Bronchial epithelial cell (primary cell): ENCODE results near the gene BBS4. TPM values are rescaled to one million over a fixed set of nuclear protein-coding genes. Genes with fewer than 3 reads are reported as not detected.

ENCODE experiments used
- DNase-seq: peaks from one replicate; pipeline ENCODE4 v3.0.0-alpha.2; 2010; ENCODE audit warnings: low read depth
- FAIRE-seq: peaks from 2 replicates; lab custom pipeline; 2011; peaks lifted over from hg19 to GRCh38; lab: Jason Lieb, UNC
- H3K27me3 ChIP-seq: 2 replicates; pipeline ENCODE4 v1.5.1; 2011; ENCODE audit warnings: low read length; ENCODE audit not compliant: control insufficient read depth, insufficient read depth
- H3K36me3 ChIP-seq: 2 replicates; pipeline ENCODE4 v1.5.1; 2011; ENCODE audit warnings: low read length; ENCODE audit not compliant: control insufficient read depth, insufficient read depth
- H3K4me3 ChIP-seq: 2 replicates; pipeline ENCODE4 v1.5.1; 2011; ENCODE audit warnings: mild to moderate bottlenecking, low read depth, low read length, control low read depth
- total RNA-seq: library from RNA; depleted of rRNA; stranded (reverse); fragments of >200 nt; gene quantifications from 2 replicates; pipeline ENCODE4 v1.2.1, GENCODE V29; 2014
- TF ChIP-seq, protein P1 (sequence below): IDR thresholded peaks from 2 replicates; pipeline ENCODE4 v1.5.1; 2011; ENCODE audit warnings: mild to moderate bottlenecking, moderate library complexity, low read length, control low read depth, inconsistent platforms; ENCODE audit not compliant: insufficient read depth, severe bottlenecking

BBS4 gene
- total RNA-seq, 1 donor from 2014 or later = 7.1 TPM

- TF ChIP-seq, protein P1, sequence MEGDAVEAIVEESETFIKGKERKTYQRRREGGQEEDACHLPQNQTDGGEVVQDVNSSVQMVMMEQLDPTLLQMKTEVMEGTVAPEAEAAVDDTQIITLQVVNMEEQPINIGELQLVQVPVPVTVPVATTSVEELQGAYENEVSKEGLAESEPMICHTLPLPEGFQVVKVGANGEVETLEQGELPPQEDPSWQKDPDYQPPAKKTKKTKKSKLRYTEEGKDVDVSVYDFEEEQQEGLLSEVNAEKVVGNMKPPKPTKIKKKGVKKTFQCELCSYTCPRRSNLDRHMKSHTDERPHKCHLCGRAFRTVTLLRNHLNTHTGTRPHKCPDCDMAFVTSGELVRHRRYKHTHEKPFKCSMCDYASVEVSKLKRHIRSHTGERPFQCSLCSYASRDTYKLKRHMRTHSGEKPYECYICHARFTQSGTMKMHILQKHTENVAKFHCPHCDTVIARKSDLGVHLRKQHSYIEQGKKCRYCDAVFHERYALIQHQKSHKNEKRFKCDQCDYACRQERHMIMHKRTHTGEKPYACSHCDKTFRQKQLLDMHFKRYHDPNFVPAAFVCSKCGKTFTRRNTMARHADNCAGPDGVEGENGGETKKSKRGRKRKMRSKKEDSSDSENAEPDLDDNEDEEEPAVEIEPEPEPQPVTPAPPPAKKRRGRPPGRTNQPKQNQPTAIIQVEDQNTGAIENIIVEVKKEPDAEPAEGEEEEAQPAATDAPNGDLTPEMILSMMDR = no peak
- FAIRE-seq (no peak), DNase-seq (no peak)
- H3K36me3 ChIP-seq = peaks cover 16% of the 10 kb centered on the region
- H3K27me3 ChIP-seq = no peaks in the 10 kb centered on the region
- H3K4me3 ChIP-seq = no peak overlapping the region
Measured at GRCh38 chr15:72771329-72771725, 85.3 kb downstream of the BBS4 start.

DNA sequence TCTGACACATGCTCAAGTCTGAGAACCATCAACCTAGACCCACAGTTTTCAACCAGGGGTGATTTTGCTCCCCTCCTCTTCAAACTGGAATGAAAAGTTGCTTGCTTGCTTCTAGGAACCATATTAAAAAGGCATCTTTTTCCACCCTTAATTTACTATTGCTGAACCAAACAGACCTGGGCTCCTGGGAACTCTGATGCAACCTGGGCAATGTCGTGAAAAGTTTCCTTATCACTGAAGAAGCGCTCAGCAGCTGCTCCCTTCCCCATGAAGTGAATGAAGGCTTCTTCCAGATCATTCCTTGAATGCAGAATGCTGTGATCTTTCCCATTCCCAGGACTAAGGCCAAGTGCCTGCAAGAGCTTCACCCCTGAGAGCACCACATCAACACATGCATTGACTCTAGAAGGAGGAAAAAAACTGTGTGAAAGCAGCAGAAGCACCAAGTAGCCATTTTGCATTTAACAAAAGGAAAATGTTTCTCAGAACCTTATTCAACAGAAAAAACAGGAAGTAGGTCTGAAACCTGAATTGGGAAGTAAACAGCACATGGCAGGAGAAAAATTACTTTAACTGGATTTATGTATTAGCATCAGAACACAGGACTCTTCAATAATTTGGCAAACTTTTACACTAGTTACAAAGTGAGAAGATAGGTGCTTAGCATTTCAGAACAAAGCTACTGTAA lies 88.8 kb downstream of the BBS4 start:
- FAIRE-seq = no peak
- Histone ChIP-seq H3K27me3 (no peaks in the 10 kb centered on the region), H3K36me3 (peaks cover 14% of the 10 kb centered on the region), H3K4me3 (no peak overlapping the region)
- TF ChIP-seq, protein P1 = no peak
- DNase-seq = no peak

GRCh38 chr15:72778796-72779195 lies 92.8 kb downstream of the BBS4 start:
- TF ChIP-seq, protein P1 = no peak
- Histone ChIP-seq H3K4me3 (no peak overlapping the region), H3K36me3 (peaks cover 10% of the 10 kb centered on the region), H3K27me3 (no peaks in the 10 kb centered on the region)
- FAIRE-seq (no peak), DNase-seq (no peak)

- Histone ChIP-seq H3K27me3 (no peaks in the 10 kb centered on the region), H3K4me3 (no peak overlapping the region), H3K36me3 (peaks cover 4% of the 10 kb centered on the region)
- FAIRE-seq (no peak), DNase-seq (no peak)
- TF ChIP-seq, protein P1 = no peak
Measured at GRCh38 chr15:72781631-72782030, 95.6 kb downstream of the BBS4 start.

DNA sequence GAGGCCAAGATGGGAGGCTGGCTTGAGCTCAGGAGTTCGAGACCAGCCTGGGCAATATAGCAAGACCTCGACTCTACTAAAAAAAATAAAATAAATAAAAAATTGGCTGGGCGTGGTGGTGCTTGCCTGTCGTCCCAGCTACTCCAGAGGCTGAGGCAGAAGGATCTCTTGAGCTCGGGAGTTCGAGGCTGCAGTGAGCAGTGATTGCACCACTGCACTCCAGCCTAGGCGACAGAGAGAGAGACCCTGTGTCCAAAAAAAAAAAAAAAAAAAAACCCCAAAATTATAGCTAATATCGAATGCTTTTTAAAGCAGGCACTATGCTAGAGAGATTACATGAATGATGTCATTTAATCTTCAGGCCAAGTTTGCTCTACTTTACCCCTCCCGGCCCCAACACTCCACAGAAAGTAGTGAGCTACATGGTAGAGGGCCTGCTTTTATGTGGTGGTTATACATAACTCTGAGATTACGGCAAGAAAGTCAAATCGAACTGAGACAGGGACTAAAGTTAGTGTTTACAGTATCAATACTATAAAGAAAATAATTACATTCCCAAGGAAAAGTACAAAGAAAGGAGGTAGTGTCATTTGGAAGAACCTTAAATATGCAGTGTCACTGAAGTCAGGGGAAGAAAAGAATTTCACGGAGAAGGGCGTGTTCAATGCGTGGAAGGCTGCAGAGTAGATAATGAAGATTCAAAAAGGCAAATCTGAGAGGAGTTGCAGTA lies 96.4 kb downstream of the BBS4 start:
- DNase-seq (no peak), FAIRE-seq (no peak)
- Histone ChIP-seq H3K27me3 (no peaks in the 10 kb centered on the region), H3K36me3 (peaks cover 4% of the 10 kb centered on the region), H3K4me3 (peak overlapping the region; percentile 91)
- TF ChIP-seq, protein P1 = no peak
